GM18868 (cell line): ENCODE data around the gene CASQ1.
A peak's percentile ranks its signal among the peaks of the same experiment; 100 is the strongest.

Experiments used
- ATAC-seq: cut with Tn5 transposase; IDR thresholded peaks from one replicate; pipeline ENCODE4 v1.9.1; 2021; ENCODE audit warnings: mild to moderate bottlenecking, moderate library complexity; ENCODE audit not compliant: unreplicated experiment

Gene CASQ1

DNA sequence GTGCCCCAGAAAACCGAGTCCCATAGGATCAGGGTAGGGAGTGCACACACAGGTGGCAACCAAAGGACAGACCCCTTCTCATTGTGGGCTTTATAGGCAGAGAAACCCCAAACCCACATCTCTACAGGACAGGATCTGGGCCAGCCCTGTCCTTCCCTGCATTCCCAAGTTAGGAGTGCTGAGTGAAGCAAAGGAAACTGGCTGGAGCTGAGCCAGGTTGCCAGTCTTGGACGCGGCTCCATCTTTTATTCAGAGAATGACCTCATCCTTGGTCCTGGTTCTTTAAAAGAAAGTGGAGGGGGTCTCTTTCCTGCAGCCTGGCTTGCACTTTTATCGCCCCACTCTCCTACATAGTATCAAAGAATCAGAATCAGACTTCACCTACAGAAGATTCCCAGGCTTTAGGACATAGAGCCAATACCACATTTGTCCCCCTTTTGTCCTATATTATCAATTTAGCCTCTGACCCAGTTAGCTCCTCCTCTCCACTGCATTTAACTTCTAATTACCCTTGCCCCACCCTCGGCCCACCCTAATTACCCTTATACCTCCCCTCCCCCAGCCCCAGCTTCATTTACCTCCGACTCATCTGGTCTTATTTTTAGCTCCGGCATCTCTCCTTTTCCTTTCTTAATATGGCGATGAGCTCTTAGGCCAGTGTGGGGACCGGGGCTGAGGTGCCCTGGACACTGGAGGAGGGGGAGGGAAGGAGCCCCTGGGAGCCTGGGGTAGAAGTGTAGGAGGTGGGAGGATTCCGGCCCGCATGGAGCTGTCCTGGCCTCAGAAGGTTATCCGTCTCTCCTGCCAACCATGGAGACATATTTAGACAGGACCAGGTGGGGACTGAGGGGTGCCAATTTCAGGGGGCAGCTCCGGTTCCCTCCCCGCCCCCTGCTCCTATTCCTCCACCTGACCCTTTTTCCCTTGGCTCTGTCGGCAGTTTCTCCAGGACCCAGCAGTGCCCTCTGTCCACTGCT, at the start of gene CASQ1:
Gene CASQ1, plus strand, starts transcription at position 927 of the 977 bp plus-strand sequence. CDS start 177 bp downstream, outside the sequence.
- ATAC-seq: no peak

GRCh38 chr1:160143695-160144094, 46.7 kb upstream of the CASQ1 start:
- no peak for ATAC-seq

DNA sequence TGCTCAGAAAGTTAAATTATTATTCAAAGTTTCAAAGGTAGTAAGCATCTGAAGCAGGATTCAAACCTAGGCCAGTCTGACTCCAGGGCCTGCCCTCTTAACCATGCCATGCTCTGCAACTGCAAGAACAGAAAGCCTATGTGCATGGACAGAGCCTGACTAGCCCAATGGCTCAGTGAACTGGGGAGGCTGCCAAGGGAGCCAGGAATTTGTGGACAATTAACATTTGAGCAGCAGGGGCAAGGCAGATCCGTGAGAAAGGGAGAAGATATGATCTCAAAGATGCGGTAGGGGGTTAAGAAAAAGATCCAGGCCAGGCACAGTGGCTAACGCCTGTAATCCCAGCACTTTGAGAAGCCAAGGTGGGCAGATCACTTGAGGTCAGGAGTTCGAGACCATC, 45.5 kb upstream of the CASQ1 start:
- no peak for ATAC-seq

DNA sequence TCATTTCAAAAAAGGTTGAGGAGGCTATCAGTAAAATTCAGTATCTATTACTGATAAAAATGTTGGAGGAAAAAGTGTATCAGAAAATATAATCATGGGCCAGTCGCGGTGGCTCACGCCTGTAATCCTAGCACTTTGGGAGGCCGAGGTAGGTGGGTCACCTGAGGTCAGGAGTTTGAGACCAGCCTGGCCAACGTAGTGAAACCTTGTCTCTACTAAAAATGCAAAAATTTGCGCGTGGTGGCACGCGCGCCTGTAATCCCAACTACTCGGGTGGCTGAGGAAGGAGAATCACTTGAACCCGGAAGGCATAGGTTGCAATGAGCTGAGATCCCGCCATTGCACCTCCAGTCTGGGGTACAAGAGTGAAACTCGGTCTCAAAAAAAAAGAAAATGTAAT, 44.3 kb upstream of the CASQ1 start:
- ATAC-seq: no peak

DNA sequence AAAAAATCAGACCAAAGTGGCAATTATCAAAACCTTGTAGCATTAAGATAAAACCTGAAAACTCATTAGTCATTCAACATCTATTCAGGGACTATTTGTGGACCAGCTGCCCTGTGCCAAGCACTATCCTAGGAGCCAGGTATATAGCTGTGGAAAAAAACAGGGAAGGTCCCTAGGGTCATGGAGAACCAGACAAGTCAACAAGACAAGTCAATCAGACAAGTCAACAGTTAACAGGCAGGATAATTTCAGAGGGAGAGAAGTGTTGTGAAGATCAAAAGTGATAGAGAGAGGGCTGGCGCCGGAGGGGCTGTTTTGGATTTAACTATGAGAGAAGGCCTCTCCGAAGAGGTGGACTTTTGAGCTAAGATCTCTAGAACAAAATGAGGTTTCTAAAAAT, 42.3 kb upstream of the CASQ1 start:
- no peak for ATAC-seq

DNA sequence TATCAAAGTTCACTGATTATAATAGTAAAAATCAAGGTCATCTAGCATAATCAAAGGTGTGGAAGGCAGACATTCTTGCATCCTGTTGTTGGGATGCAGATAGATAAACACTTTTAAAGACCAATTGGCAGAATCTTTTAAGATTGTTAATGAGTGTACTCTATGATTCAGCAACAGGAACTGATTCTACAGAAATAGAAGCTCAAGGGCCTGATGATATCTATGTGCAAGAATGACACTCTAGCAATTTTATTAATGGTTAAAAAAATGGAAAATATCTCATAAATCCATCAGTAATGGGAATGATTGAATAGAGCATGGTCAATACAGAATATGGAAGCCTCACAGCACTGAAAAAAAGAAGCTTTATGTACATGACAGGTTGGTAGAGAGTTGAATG, 41.1 kb upstream of the CASQ1 start:
- no peak for ATAC-seq

- ATAC-seq: no peak
These were observed 40.7 kb upstream of the CASQ1 start for GRCh38 chr1:160149716-160150115.

DNA sequence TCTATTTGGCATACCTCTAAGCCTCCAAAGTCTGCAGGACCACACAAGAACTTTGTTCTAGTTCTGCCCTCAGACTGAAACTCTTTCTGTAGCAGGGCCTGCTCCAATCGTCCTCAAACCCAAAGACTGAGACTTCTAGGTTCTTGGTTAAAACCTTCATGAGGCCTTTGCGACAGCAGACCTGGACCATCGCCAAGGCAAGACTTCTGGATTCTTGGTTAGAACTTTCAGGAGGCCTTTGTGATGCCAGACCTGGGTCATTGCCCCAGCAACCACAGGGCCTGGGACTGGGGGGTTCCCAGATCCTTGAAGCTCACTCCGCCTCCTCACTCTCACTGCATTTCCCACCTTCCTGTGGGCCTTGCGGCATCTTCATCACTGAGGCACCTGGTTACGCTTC, 39.1 kb upstream of the CASQ1 start, which contains the start of gene ATP1A4:
Gene ATP1A4, plus strand, starts transcription at position 301 of the 400 bp plus-strand sequence. CDS start 438 bp downstream, outside the sequence.
- ATAC-seq: no peak

DNA sequence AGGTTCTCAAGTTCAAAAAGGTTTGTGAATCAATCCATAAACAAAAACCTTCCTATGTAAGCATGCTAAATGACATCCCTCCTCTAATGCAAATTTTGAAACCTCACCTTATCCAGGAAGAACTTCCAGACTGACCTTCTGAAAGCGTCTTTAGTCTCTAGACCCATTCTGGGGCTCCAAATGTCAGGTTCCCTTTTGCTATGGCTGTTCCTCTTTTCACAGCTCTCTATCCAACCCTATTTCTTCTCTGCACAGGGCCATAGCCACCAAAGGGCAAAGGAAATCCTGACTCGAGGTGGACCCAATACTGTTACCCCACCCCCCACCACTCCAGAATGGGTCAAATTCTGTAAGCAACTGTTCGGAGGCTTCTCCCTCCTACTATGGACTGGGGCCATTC, 35.6 kb upstream of the CASQ1 start:
- no peak for ATAC-seq

- no peak for ATAC-seq
These were observed 34.0 kb upstream of the CASQ1 start for GRCh38 chr1:160156361-160156760.

GRCh38 chr1:160157174-160157573, 33.2 kb upstream of the CASQ1 start:
- no peak for ATAC-seq

DNA sequence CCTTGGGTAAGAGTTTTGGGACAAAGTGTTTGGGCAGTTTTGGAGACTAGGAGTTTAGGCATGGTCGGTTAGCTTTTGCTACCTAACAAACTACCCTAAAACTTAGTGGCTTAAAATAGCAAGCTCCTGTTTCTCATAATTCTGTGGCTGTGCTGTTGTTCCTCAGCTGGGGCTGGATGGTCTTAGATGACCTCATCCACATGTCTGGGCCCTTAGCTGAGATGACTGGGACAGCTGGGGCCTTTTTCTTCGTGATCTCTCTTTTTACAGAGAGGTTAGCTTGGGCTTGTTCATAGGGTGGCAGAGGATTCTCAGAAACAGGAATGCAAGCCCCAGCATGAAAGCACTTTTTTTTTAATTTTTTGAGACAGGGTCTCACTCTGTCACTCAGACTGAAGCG, 32.3 kb upstream of the CASQ1 start:
- no peak for ATAC-seq

GRCh38 chr1:160158534-160158933, 31.8 kb upstream of the CASQ1 start:
- ATAC-seq: no peak

DNA sequence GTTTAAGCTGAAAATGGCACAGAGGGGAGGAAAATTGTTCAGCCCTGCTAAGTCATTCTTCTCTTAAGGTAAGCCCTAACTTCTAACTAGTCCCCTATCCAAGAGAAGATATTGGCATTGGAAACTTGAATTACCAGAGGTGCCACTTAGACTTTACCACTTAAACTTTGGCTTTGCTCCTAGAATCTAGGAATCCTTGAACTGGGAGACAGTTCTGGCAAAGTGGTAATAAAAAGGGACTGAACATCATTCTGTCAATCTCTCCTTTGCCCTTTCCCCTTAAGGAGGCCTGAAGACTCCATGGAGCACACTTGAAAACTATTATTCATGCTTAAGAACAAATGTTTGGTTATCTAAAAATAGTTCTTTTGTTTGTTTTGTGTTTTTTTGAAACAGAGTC, 30.5 kb upstream of the CASQ1 start:
- ATAC-seq: no peak

GRCh38 chr1:160161965-160162705, 28.2 kb upstream of the CASQ1 start:
- ATAC-seq: peak; percentile 52

GRCh38 chr1:160162931-160163330, 27.4 kb upstream of the CASQ1 start:
- no peak for ATAC-seq

- ATAC-seq: no peak
These were observed 26.8 kb upstream of the CASQ1 start for GRCh38 chr1:160163615-160164014.

DNA sequence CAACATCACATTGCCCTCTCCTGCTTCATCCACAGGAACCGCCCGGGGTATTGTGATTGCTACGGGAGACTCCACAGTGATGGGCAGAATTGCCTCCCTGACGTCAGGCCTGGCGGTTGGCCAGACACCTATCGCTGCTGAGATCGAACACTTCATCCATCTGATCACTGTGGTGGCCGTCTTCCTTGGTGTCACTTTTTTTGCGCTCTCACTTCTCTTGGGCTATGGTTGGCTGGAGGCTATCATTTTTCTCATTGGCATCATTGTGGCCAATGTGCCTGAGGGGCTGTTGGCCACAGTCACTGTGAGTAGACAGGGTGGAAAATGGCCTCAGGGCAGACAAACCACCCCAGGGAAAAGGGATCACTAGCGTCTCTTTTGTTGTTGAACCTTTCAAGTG, 26.3 kb upstream of the CASQ1 start:
- no peak for ATAC-seq

GRCh38 chr1:160166166-160166868, 24.1 kb upstream of the CASQ1 start:
- no peak for ATAC-seq

DNA sequence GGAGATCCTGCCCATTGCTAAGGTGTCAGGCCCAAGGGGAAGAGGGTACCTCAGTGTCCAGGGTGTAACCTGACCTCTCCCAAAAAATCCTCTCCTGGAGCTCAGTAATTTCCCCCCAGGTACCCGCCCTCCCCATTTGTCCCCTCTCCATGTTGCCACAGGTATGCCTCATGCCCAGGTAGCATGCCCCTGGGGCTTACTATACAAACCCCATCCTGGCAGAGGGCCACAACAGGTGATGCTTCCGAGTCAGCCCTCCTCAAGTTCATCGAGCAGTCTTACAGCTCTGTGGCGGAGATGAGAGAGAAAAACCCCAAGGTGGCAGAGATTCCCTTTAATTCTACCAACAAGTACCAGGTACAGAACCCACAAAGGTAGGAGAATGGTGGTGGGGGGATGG, 23.3 kb upstream of the CASQ1 start:
- ATAC-seq: no peak

DNA sequence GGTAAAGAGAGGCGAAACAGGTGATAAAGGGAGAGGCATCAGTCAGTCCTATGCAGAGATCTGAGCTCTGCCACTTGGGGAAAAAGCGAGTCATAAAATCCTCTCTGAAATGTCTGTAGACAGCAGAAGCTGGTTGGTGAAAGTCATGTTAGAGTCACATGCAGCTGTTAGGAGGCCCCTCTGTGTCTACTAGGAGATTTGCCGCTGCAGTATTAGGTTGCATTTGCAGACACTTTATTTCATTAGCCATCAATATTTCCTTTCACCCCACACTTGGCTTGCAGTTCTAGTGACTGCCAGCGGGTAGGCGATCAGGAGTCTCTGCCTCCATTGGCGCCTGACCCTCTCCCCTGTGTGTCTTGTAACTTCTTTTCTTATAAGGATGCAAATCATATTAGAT, 22.8 kb upstream of the CASQ1 start:
- no peak for ATAC-seq
